ENCODE data around the gene STX5. TPM values are rescaled to one million over a fixed set of nuclear protein-coding genes. Genes with fewer than 3 reads are reported as not detected.
A peak's percentile ranks its signal among the peaks of the same experiment; 100 is the strongest.
"Not testable (repeated sequence)": the region's sequence is repeated elsewhere in the genome, so short reads cannot be mapped to it uniquely, and the experiment has no call there.

Gene STX5
- polyA plus RNA-seq (2014; cell fraction: cytosol; rRNA removed) = 18.2 and 31.0 TPM in 2 replicates
- 17.6 and 25.3 TPM in 2 replicates for polyA plus RNA-seq (2014; cell fraction: nucleus; rRNA removed)

- DNase-seq (ENCODE audit: low spot score) = peak; percentile 98
Measured at GRCh38 chr11:62831520-62832335, at the start of gene STX5. Gene STX5 (minus strand): TSS chr11:62832051. CDS start chr11:62831243, 808 bp downstream.

- DNase-seq (ENCODE audit: low spot score) = peak; percentile 83
Measured at GRCh38 chr11:62880803-62881578, 49.1 kb upstream of the STX5 start, which contains the start of gene SLC3A2. Gene SLC3A2 (plus strand): TSS chr11:62880896. CDS start chr11:62881024, 128 bp downstream.

GRCh38 chr11:62880231-62880802 lies 48.5 kb upstream of the STX5 start:
- no peak for DNase-seq (ENCODE audit: low spot score)

GRCh38 chr11:62879235-62879978 lies 47.6 kb upstream of the STX5 start:
- no peak for DNase-seq (ENCODE audit: low spot score)

- DNase-seq (ENCODE audit: low spot score) = no peak
Measured at GRCh38 chr11:62876712-62877111, 44.9 kb upstream of the STX5 start.

GRCh38 chr11:62875698-62876478 lies 44.0 kb upstream of the STX5 start:
- DNase-seq (ENCODE audit: low spot score) = no peak

GRCh38 chr11:62874851-62875250 lies 43.0 kb upstream of the STX5 start:
- no peak for DNase-seq (ENCODE audit: low spot score)

GRCh38 chr11:62865635-62866034 lies 33.8 kb upstream of the STX5 start:
- no peak for DNase-seq (ENCODE audit: low spot score)

- no peak for DNase-seq (ENCODE audit: low spot score)
Measured at GRCh38 chr11:62863687-62864335, 32.0 kb upstream of the STX5 start.

- not testable (repeated sequence) for DNase-seq (ENCODE audit: low spot score)
Measured at GRCh38 chr11:62861564-62862192, 29.8 kb upstream of the STX5 start.

- no peak for DNase-seq (ENCODE audit: low spot score)
Measured at GRCh38 chr11:62860835-62861563, 29.1 kb upstream of the STX5 start.

GRCh38 chr11:62859281-62859703 lies 27.4 kb upstream of the STX5 start:
- DNase-seq (ENCODE audit: low spot score) = not testable (repeated sequence)

- no peak for DNase-seq (ENCODE audit: low spot score)
Measured at GRCh38 chr11:62858201-62858600, 26.4 kb upstream of the STX5 start.

- DNase-seq (ENCODE audit: low spot score) = no peak
Measured at GRCh38 chr11:62857541-62857982, 25.7 kb upstream of the STX5 start.

GRCh38 chr11:62856333-62856895 lies 24.6 kb upstream of the STX5 start:
- DNase-seq (ENCODE audit: low spot score) = peak; percentile 28

GRCh38 chr11:62855571-62856332 lies 23.9 kb upstream of the STX5 start:
- peak; percentile 99 for DNase-seq (ENCODE audit: low spot score)

- DNase-seq (ENCODE audit: low spot score) = peak; percentile 23
Measured at GRCh38 chr11:62854825-62855570, 23.1 kb upstream of the STX5 start.
